ENCODE data around the gene BIN1.

Gene BIN1

GRCh38 chr2:127058246-127058953 is 48.6 kb downstream of the BIN1 start:
- no peak for DNase-seq (ENCODE audit: low read depth)

DNA sequence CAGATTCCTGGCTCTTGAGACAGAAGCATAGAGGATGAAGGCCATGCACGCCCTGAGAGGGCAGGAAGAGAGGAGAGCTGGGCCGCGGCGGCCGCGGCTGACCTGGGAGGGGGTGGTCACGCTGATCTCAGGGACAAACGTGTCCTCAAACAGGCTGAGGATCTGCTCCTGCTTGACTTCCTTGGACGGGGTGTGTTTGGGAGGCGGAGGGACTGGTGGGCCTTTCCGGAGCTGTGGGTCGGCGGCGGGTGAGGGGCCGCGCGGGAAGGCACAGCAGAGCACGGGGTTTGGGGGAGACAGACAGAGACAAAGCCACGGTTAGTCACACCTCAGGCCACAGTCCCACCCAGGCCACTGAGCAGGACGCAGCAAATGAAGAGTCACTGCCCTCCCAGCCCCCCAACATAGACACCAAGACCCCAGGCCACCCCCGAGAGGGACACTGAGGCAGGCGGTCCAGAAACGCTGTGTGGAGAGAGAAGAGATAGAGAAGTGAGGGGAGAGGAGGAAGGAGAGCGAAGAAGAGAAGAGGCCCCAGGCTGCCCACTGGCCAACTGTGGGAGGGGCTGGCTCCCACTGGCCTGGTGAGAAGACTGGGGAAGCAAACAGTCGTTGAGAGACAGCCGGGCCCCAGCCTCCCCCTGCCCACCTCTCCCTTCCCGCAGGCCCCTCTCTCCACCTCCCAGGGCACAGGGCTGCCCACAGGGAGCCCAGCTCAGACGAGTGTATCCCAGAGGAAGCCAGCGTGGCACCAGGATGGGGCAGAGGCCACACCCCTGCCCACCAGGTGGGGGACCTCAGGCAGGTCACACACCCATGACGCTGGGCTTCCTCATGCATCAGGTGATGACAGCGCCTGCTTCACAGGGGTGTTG is 49.3 kb downstream of the BIN1 start:
- no peak for DNase-seq (ENCODE audit: low read depth)

DNA sequence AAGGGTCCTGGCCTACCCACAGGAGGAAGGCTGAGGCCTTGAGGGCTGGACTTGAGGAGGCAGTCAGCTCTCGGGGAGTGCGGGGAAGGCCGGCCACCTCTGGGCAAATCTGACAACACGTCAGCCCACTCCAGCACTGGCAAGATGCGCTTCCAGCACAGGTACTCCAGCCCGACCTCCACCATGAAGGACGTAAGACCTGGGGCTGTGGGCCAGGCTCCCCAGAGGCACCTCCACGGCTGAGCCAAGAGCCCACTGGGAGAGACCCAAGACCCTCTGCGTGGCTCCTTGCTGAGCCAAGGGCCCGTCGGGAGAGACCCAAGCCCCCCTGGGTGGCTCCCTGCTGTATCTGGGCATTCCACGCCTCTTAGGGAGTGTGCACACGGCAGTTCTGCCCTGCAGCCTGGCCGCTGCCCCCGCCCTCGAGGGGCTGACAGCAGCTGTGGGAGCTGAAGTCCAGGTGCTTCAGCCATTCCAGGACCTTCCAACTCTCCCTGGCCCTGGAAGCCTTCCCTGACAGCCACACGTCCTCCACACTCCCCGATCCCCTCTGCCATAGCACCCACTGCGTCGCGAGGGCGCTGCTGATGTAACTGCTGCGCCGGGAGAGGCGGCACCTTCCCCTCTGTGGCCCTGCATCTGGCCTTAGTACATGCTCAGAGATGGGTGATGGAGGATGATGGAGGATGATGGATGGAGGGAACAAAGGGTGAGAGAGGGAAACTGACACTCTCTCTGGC is 50.2 kb downstream of the BIN1 start:
- no peak for DNase-seq (ENCODE audit: low read depth)

GRCh38 chr2:127056086-127056485 is 50.9 kb downstream of the BIN1 start:
- DNase-seq (ENCODE audit: low read depth), result no peak

- DNase-seq (ENCODE audit: low read depth), result no peak
These were observed 51.2 kb downstream of the BIN1 start for GRCh38 chr2:127055786-127056076.

GRCh38 chr2:127054996-127055785 is 51.8 kb downstream of the BIN1 start:
- no peak for DNase-seq (ENCODE audit: low read depth)

GRCh38 chr2:127054604-127054930 is 52.4 kb downstream of the BIN1 start:
- DNase-seq (ENCODE audit: low read depth), result no peak

DNA sequence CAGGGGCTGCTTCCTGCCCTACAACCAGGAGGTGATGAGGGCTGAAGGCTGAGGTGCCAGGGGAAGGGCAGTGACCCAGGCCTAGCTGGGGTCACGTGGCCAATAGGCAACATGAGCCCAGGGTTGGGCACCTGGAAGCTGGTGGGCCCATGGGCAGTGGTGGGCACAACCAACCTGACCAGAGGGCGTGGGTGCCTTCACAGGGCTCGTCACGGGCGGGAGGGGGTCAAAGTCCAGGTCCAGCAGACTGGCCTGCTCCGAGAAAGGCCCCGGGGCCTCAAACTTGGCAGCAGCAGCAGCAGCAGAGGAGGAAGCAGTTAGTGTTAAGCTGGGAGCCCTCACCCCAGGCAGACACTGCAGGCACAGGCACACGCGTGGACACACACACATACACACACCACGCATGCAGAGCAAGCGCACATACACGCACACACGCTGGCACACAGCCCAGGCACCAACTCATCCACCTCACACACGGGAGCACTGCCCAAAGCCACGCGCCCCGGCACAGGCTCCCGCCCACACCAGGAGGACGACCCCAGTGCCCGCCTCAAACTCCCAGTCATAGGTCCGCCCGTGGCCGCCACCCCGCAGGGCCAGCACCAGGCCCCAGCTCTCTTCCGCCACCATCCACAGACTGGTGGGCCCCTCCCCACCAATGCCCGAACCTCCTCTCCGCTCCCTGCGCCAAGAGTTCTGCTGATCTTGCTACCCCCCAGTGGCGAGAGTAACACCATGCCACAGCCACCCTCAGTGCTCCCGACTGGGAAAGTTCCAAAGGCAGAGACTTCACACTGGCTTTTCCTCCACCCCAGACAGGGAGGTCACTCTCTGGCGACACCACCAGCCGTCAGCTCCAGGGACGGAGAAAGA is 53.0 kb downstream of the BIN1 start:
- DNase-seq (ENCODE audit: low read depth), result no peak

- DNase-seq (ENCODE audit: low read depth), result no peak
These were observed 53.9 kb downstream of the BIN1 start for GRCh38 chr2:127052771-127053691.

- DNase-seq (ENCODE audit: low read depth), result no peak
These were observed 54.7 kb downstream of the BIN1 start for GRCh38 chr2:127052057-127052770.

DNA sequence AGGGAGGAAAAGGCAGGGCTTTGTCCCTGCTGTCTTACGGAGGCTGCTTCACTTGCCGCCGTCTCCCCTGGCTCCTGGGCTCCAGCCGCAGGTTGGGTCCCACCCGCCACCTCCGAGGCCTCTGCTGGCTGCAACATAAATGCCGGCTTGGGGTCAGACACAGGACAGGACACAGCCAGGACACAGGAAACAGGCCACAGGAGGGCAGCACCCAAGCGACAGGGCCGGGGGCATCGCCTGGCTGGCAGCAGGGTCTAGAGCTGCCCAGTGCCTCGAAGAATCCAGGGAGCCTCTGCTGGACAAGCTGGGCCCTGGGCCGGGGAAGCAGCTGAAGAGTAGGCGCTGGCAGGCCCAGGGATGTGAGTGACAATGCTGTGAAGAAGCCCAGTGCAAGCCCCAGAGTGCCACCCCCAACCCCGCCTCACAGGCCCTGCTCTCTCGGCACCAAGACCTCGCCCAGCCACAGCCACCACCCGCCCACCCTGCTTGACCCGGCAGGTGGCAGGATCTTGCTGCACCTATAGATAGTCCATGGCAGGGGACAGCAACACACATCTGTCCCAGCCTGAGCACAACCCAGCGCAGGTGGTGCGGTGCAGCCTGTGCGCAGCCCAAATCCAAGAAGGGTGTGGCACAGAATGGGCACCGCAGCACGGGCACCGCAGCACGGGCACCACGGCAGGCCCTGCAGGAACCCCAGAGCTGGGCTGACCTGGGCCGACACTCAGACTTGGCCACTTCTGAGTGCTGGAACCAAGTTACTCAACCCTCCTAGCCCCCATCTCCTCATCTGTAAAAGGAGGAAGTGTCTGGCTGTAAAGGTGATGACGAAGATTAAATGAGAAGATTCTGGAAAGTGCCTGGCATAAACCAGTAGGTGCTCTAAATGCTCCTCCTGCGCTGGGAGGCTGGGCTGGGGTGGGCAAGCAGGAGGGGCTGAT is 55.6 kb downstream of the BIN1 start:
- DNase-seq (ENCODE audit: low read depth), result no peak

DNA sequence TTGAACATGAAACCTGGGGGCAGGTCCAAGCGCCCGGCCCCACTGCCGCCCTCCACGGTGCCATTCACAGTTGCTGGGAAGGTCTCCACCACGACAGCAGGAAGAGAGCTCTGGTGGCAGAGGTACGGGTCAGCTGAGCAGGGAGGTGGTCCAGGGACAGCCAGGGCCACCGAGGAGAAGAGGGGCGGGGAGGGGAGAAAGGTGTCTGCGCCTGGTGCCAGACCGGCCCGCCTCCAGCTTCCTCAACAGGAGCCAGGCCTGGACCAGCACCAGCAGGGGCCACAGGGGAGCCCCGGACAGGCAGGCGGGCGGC is 56.2 kb downstream of the BIN1 start:
- DNase-seq (ENCODE audit: low read depth), result no peak

- DNase-seq (ENCODE audit: low read depth), result no peak
These were observed 56.8 kb downstream of the BIN1 start for GRCh38 chr2:127049927-127050802.

- no peak for DNase-seq (ENCODE audit: low read depth)
These were observed 57.7 kb downstream of the BIN1 start for GRCh38 chr2:127048969-127049897.

- DNase-seq (ENCODE audit: low read depth), result no peak
These were observed 58.4 kb downstream of the BIN1 start for GRCh38 chr2:127048618-127048935.
